HG02885 (cell line): ENCODE results near the gene RNU6-1.

Experiments
- ATAC-seq: cut with Tn5 transposase; IDR thresholded peaks from one replicate; pipeline ENCODE4 v1.9.1; 2021; ENCODE audit warnings: mild to moderate bottlenecking; ENCODE audit not compliant: unreplicated experiment, poor library complexity

RNU6-1 gene

GRCh38 chr15:67839929-67840748 lies at the start of gene RNU6-1:
Gene RNU6-1, minus strand, starts transcription at chr15:67840045.
- peak; percentile 83 for ATAC-seq

- no peak for ATAC-seq
These were observed 47.9 kb upstream of the RNU6-1 start for GRCh38 chr15:67887776-67888175.

GRCh38 chr15:67885861-67886260 lies 46.0 kb upstream of the RNU6-1 start:
- no peak for ATAC-seq

GRCh38 chr15:67885175-67885523 lies 45.3 kb upstream of the RNU6-1 start:
- ATAC-seq = no peak

GRCh38 chr15:67884514-67885174 lies 44.8 kb upstream of the RNU6-1 start:
- no peak for ATAC-seq

- no peak for ATAC-seq
These were observed 44.2 kb upstream of the RNU6-1 start for GRCh38 chr15:67884009-67884408.

- no peak for ATAC-seq
These were observed 43.5 kb upstream of the RNU6-1 start for GRCh38 chr15:67883234-67883773.

- ATAC-seq = no peak
These were observed 42.8 kb upstream of the RNU6-1 start for GRCh38 chr15:67882487-67883233.

GRCh38 chr15:67880651-67881182 lies 40.9 kb upstream of the RNU6-1 start:
- ATAC-seq = no peak

GRCh38 chr15:67879440-67880129 lies 39.7 kb upstream of the RNU6-1 start:
- no peak for ATAC-seq

GRCh38 chr15:67878712-67879206 lies 38.9 kb upstream of the RNU6-1 start:
- no peak for ATAC-seq

GRCh38 chr15:67873777-67874176 lies 33.9 kb upstream of the RNU6-1 start:
- no peak for ATAC-seq

- no peak for ATAC-seq
These were observed 31.1 kb upstream of the RNU6-1 start for GRCh38 chr15:67870868-67871408.

- ATAC-seq = no peak
These were observed 29.9 kb upstream of the RNU6-1 start for GRCh38 chr15:67869701-67870100.

- ATAC-seq = no peak
These were observed 25.9 kb upstream of the RNU6-1 start for GRCh38 chr15:67865766-67866165.

- ATAC-seq = no peak
These were observed 25.5 kb upstream of the RNU6-1 start for GRCh38 chr15:67865331-67865730.

- ATAC-seq = peak; percentile 74
These were observed 23.7 kb upstream of the RNU6-1 start for GRCh38 chr15:67863442-67863987.

- ATAC-seq = no peak
These were observed 23.1 kb upstream of the RNU6-1 start for GRCh38 chr15:67862750-67863441.

- no peak for ATAC-seq
These were observed 22.1 kb upstream of the RNU6-1 start for GRCh38 chr15:67861983-67862382.
